ENCODE data around the gene TEFM.
"Not testable (repeated sequence)": the region's sequence is repeated elsewhere in the genome, so short reads cannot be mapped to it uniquely, and the experiment has no call there.

Gene TEFM

GRCh38 chr17:30906101-30906911 lies at the start of gene TEFM:
TEFM (minus strand) TSS chr17:30906238; CDS start chr17:30906198, 40 bp downstream.
- peak; percentile 88 for DNase-seq (ENCODE audit: low read depth)

- no peak for DNase-seq (ENCODE audit: low read depth)
Observed at GRCh38 chr17:30954046-30954830, 48.2 kb upstream of the TEFM start.

- no peak for DNase-seq (ENCODE audit: low read depth)
Observed at GRCh38 chr17:30952638-30953393, 46.8 kb upstream of the TEFM start.

GRCh38 chr17:30950669-30951399 lies 44.8 kb upstream of the TEFM start:
- no peak for DNase-seq (ENCODE audit: low read depth)

- DNase-seq (ENCODE audit: low read depth) = no peak
Observed at GRCh38 chr17:30950189-30950588, 44.2 kb upstream of the TEFM start.

GRCh38 chr17:30947796-30948195 lies 41.8 kb upstream of the TEFM start:
- no peak for DNase-seq (ENCODE audit: low read depth)

GRCh38 chr17:30942308-30943079 lies 36.5 kb upstream of the TEFM start:
- no peak for DNase-seq (ENCODE audit: low read depth)

- DNase-seq (ENCODE audit: low read depth) = no peak
Observed at GRCh38 chr17:30939051-30939689, 33.1 kb upstream of the TEFM start.

- DNase-seq (ENCODE audit: low read depth) = no peak
Observed at GRCh38 chr17:30933966-30934365, 27.9 kb upstream of the TEFM start.

GRCh38 chr17:30931582-30931981 lies 25.5 kb upstream of the TEFM start:
- not testable (repeated sequence) for DNase-seq (ENCODE audit: low read depth)

- no peak for DNase-seq (ENCODE audit: low read depth)
Observed at GRCh38 chr17:30930495-30930894, 24.5 kb upstream of the TEFM start.

- not testable (repeated sequence) for DNase-seq (ENCODE audit: low read depth)
Observed at GRCh38 chr17:30929861-30930260, 23.8 kb upstream of the TEFM start.

GRCh38 chr17:30929081-30929633 lies 23.1 kb upstream of the TEFM start:
- DNase-seq (ENCODE audit: low read depth) = no peak

GRCh38 chr17:30928584-30928983 lies 22.5 kb upstream of the TEFM start:
- DNase-seq (ENCODE audit: low read depth) = no peak

GRCh38 chr17:30927756-30928155 lies 21.7 kb upstream of the TEFM start:
- DNase-seq (ENCODE audit: low read depth) = no peak

- no peak for DNase-seq (ENCODE audit: low read depth)
Observed at GRCh38 chr17:30926516-30926915, 20.5 kb upstream of the TEFM start.

GRCh38 chr17:30924341-30924740 lies 18.3 kb upstream of the TEFM start:
- no peak for DNase-seq (ENCODE audit: low read depth)

GRCh38 chr17:30922235-30923030 lies 16.4 kb upstream of the TEFM start:
- DNase-seq (ENCODE audit: low read depth) = no peak

- DNase-seq (ENCODE audit: low read depth) = no peak
Observed at GRCh38 chr17:30921544-30922196, 15.6 kb upstream of the TEFM start, which contains the start of gene ADAP2. ADAP2 (plus strand) TSS chr17:30921945; CDS start chr17:30922015, 70 bp downstream.
